Mononuclear cell (primary cell): ENCODE results near the gene MLKL. TPM values are rescaled to one million over a fixed set of nuclear protein-coding genes. Genes with fewer than 3 reads are reported as not detected.
"Not testable (repeated sequence)": the region's sequence is repeated elsewhere in the genome, so short reads cannot be mapped to it uniquely, and the experiment has no call there.

Source experiments
- H3K27me3 ChIP-seq: 2 replicates; pipeline ENCODE4 v1.6.0; 2011; ENCODE audit warnings: low read length, control low read depth; ENCODE audit not compliant: insufficient read depth
- H3K4me1 ChIP-seq: 2 replicates; pipeline ENCODE4 v1.5.1; 2011; ENCODE audit warnings: mild to moderate bottlenecking, low read length, control low read depth; ENCODE audit not compliant: insufficient read depth
- H3K4me3 ChIP-seq: 2 replicates; pipeline ENCODE4 v1.5.1; 2011; ENCODE audit warnings: mild to moderate bottlenecking, low read length, moderate library complexity
- H3K9me3 ChIP-seq: 2 replicates; pipeline ENCODE4 v1.5.1; 2011; ENCODE audit warnings: low read depth, mild to moderate bottlenecking, control low read depth, low read length
- total RNA-seq: library from RNA; depleted of rRNA; stranded (reverse); fragments of >200 nt; gene quantifications from one replicate; pipeline ENCODE4 v1.2.3, GENCODE V29; 2012

The MLKL gene
- total RNA-seq, 1 donor, result 17.6 TPM

GRCh38 chr16:74657870-74658642 is 42.6 kb downstream of the MLKL start:
- no peak overlapping the region for H3K4me3 ChIP-seq

GRCh38 chr16:74654536-74655050 is 46.1 kb downstream of the MLKL start:
- peaks cover 33% of the 10 kb centered on the region for H3K4me1 ChIP-seq

More at GRCh38 chr16:74657870-74658642, 42.6 kb downstream of the MLKL start:
- H3K9me3 ChIP-seq, result no peaks in the 10 kb centered on the region
- H3K4me1 ChIP-seq, result peaks cover 35% of the 10 kb centered on the region
- no peaks in the 10 kb centered on the region for H3K27me3 ChIP-seq

GRCh38 chr16:74652883-74653282 is 47.8 kb downstream of the MLKL start:
- not testable (repeated sequence) for H3K9me3 ChIP-seq, H3K4me3 ChIP-seq, H3K27me3 ChIP-seq
- peaks cover 18% of the 10 kb centered on the region for H3K4me1 ChIP-seq

More at GRCh38 chr16:74654536-74655050, 46.1 kb downstream of the MLKL start:
- no peak overlapping the region for H3K4me3 ChIP-seq
- H3K9me3 ChIP-seq, result no peaks in the 10 kb centered on the region
- no peaks in the 10 kb centered on the region for H3K27me3 ChIP-seq

- Histone ChIP-seq H3K4me1 (peaks cover 14% of the 10 kb centered on the region), H3K4me3 (no peak overlapping the region), H3K27me3 (no peaks in the 10 kb centered on the region), H3K9me3 (no peaks in the 10 kb centered on the region)
Observed at GRCh38 chr16:74652249-74652648, 48.4 kb downstream of the MLKL start.

DNA sequence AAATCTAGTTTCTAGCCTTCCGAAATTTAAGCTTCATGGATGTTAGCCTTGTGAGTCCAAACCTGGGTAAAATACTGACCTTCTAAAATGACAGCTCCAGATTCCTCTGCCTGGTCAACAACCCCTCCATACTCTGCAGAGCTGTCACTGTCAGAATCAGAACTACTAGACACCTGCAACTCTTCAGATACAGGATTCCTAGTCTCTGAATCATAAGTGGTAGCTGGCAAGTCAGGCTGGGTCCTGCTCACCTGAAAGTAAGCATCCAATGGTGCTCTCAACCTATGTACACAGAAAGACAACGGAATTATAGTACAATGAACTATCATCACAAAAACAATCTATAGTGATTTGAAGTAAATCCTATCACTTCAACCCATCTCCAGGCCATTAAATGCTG is 48.8 kb downstream of the MLKL start:
- Histone ChIP-seq H3K4me1 (peaks cover 10% of the 10 kb centered on the region), H3K4me3 (no peak overlapping the region), H3K27me3 (no peaks in the 10 kb centered on the region), H3K9me3 (no peaks in the 10 kb centered on the region)

DNA sequence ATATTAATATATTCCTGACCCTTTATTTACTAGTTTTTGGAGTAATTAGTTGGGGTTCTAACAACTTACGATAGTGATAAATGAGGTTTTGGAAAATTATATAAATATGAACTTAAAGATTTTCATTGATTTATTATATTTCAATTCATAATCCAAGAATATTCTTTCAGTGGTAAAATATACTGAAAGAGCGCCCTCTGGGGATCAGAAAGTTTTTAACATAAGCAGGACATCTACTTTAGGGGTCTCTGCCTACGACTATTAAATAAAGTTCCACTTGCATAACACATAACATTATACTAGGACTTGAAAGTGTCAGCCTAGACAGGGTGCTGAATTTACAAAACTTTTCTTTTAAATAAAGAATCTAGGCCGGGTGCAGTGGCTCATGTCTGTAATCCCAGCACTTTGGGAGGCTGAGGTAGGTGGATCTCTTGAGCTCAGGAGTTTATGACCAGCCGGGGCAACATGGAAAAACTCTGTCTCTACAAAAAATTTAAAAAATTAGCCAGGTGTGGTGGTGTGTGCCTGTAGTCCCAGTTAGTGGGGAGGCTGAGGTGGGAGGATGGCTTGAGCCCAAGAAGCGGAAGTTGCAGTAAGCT is 49.6 kb downstream of the MLKL start:
- peaks cover 9% of the 10 kb centered on the region for H3K4me1 ChIP-seq
- H3K4me3 ChIP-seq, result no peak overlapping the region
- H3K9me3 ChIP-seq, result no peaks in the 10 kb centered on the region

DNA sequence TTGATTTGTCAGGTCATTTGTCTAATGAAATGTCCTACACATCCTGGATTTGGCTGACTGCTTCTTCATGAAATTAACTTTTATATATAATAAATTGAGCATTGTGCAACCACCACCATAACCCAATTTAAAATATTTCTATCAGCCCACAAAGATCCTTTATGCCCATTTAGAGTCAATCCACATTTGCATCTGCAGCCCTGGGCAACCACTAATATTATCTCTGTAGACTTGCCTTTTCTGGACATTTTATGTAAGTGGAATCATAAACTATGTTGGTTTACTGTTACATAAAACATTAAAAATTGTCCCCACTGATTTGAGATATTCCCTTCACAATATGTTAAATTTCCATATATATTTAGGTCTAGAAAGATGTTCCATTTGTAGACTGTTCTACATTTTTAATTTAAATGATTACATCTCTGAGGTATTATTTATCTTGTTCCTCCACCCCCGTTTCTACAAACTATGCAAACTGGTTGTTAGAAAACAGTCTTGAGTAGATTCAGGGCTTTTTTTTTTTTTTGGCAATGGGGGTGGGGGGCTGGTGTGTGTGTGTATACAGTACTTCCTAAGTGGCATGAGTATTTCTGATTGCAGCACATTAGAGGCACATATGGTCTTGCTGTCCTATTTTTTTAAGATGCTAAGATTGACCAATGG is 50.7 kb downstream of the MLKL start:
- no peak overlapping the region for H3K4me3 ChIP-seq
- H3K27me3 ChIP-seq, result no peaks in the 10 kb centered on the region
- H3K4me1 ChIP-seq, result peaks cover 8% of the 10 kb centered on the region
- H3K9me3 ChIP-seq, result no peaks in the 10 kb centered on the region

More for the DNA sequence above, 49.6 kb downstream of the MLKL start:
- H3K27me3 ChIP-seq, result no peaks in the 10 kb centered on the region

DNA sequence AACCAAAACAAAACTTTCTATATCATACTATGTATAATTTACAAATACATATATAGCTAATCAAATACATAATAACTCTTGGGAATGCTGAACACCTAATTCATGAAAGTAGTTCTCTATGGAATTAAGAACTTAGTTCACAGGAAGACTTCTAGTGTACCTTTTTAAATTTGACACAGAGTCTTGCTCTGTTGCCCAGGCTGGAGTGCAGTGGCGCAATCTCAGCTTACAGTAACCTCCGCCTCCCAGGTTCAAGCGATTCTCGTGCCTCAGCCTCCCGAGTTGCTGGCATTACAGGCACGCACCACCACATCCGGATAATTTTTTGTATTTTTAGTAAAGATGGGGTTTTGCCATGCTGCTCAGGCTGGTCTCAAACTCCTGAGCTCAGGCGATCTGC is 58.7 kb downstream of the MLKL start:
- H3K4me3 ChIP-seq, result no peak overlapping the region
- H3K9me3 ChIP-seq, result no peaks in the 10 kb centered on the region
- H3K27me3 ChIP-seq, result no peaks in the 10 kb centered on the region
- no peaks in the 10 kb centered on the region for H3K4me1 ChIP-seq

GRCh38 chr16:74637742-74638453 is 62.8 kb downstream of the MLKL start:
- no peaks in the 10 kb centered on the region for H3K4me1 ChIP-seq
- H3K9me3 ChIP-seq, result no peaks in the 10 kb centered on the region
- no peaks in the 10 kb centered on the region for H3K27me3 ChIP-seq
- H3K4me3 ChIP-seq, result no peak overlapping the region

DNA sequence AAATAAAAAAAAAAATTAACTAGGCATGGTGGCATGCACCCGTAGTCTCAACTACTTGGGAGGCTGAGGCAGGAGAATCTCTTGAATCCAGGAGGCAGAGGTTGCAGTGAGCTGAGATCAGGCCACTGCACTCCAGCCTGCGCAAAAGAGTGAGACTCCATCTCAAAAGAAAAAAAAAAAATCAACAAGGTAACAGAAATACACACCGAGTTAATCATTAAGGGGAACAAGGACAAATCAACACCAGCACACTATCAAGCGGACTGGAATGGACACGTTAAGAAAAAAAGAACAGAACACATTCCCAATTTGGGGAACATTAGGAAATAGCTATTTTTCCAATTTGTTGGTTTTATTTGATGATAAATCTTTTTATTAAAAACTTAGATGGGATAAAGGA is 65.4 kb downstream of the MLKL start:
- Histone ChIP-seq H3K4me3 (no peak overlapping the region), H3K27me3 (no peaks in the 10 kb centered on the region), H3K4me1 (no peaks in the 10 kb centered on the region), H3K9me3 (no peaks in the 10 kb centered on the region)

DNA sequence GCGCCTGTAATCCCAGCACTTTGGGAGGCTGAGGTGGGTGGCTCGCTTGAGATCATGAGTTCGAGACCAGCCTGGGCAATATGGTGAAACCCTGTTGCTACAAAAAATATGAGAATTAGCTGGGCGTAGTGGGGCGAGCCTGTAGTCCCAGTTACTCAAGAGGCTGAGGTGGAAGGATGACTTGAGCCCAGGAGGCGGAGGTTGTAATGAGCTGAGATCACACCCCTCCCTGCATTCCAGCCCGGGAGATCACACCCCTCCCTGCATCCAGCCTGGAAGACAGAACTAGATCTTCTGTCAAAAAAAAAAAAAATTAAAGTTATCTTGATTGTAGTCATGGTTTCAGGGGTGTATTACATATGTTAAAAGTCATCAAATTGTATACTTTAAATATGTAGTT is 67.0 kb downstream of the MLKL start:
- Histone ChIP-seq H3K4me1 (no peaks in the 10 kb centered on the region), H3K27me3 (no peaks in the 10 kb centered on the region), H3K4me3 (no peak overlapping the region), H3K9me3 (no peaks in the 10 kb centered on the region)

- no peaks in the 10 kb centered on the region for H3K4me1 ChIP-seq
- no peaks in the 10 kb centered on the region for H3K27me3 ChIP-seq
- H3K9me3 ChIP-seq, result no peaks in the 10 kb centered on the region
- no peak overlapping the region for H3K4me3 ChIP-seq
Observed at GRCh38 chr16:74627506-74628220, 73.0 kb downstream of the MLKL start.

DNA sequence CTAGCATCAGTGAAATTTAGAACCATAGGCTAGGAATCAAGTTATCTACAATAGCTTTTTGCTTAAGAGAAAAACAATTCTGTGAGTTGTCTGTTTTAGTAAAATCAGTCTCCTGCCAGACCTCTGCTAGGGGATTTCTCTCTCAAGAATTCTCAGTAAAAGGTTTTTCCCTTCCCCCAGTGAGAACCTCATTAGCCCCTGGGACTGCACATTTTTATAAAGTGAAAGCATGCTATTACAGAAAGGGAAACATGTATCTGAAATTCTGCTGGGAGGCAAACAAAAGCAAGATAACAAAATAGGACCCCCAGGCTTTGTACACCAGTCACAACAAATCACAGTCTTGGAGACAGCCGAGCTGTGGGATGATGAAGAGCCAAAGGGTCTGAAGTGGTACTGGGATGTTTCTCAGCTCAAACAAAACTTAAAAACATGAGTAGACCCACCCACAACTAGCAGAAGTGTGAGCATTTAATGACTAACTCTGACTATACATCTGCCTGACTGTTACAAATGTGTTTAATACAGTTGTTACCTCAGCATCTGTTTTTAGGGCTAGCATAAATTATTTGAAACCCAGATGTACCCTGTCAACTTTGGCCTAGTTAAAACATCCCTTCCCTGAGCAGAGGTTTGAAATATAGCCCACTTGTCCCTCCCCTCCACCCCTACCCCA is 73.8 kb downstream of the MLKL start:
- no peaks in the 10 kb centered on the region for H3K9me3 ChIP-seq
- H3K4me1 ChIP-seq, result no peaks in the 10 kb centered on the region
- no peaks in the 10 kb centered on the region for H3K27me3 ChIP-seq
- no peak overlapping the region for H3K4me3 ChIP-seq
